ENCODE measurements around the gene GPRIN3.

GRCh38 chr4:89347363-89348025, 39.9 kb upstream of the GPRIN3 start:
- TF ChIP-seq, protein P1, sequence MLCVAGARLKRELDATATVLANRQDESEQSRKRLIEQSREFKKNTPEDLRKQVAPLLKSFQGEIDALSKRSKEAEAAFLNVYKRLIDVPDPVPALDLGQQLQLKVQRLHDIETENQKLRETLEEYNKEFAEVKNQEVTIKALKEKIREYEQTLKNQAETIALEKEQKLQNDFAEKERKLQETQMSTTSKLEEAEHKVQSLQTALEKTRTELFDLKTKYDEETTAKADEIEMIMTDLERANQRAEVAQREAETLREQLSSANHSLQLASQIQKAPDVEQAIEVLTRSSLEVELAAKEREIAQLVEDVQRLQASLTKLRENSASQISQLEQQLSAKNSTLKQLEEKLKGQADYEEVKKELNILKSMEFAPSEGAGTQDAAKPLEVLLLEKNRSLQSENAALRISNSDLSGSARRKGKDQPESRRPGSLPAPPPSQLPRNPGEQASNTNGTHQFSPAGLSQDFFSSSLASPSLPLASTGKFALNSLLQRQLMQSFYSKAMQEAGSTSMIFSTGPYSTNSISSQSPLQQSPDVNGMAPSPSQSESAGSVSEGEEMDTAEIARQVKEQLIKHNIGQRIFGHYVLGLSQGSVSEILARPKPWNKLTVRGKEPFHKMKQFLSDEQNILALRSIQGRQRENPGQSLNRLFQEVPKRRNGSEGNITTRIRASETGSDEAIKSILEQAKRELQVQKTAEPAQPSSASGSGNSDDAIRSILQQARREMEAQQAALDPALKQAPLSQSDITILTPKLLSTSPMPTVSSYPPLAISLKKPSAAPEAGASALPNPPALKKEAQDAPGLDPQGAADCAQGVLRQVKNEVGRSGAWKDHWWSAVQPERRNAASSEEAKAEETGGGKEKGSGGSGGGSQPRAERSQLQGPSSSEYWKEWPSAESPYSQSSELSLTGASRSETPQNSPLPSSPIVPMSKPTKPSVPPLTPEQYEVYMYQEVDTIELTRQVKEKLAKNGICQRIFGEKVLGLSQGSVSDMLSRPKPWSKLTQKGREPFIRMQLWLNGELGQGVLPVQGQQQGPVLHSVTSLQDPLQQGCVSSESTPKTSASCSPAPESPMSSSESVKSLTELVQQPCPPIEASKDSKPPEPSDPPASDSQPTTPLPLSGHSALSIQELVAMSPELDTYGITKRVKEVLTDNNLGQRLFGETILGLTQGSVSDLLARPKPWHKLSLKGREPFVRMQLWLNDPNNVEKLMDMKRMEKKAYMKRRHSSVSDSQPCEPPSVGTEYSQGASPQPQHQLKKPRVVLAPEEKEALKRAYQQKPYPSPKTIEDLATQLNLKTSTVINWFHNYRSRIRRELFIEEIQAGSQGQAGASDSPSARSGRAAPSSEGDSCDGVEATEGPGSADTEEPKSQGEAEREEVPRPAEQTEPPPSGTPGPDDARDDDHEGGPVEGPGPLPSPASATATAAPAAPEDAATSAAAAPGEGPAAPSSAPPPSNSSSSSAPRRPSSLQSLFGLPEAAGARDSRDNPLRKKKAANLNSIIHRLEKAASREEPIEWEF (IDR thresholded peaks at IDR 0.05; ENCODE audit: insufficient replicate concordance, low read depth, low read length) = no peak
- TF ChIP-seq, protein P2, sequence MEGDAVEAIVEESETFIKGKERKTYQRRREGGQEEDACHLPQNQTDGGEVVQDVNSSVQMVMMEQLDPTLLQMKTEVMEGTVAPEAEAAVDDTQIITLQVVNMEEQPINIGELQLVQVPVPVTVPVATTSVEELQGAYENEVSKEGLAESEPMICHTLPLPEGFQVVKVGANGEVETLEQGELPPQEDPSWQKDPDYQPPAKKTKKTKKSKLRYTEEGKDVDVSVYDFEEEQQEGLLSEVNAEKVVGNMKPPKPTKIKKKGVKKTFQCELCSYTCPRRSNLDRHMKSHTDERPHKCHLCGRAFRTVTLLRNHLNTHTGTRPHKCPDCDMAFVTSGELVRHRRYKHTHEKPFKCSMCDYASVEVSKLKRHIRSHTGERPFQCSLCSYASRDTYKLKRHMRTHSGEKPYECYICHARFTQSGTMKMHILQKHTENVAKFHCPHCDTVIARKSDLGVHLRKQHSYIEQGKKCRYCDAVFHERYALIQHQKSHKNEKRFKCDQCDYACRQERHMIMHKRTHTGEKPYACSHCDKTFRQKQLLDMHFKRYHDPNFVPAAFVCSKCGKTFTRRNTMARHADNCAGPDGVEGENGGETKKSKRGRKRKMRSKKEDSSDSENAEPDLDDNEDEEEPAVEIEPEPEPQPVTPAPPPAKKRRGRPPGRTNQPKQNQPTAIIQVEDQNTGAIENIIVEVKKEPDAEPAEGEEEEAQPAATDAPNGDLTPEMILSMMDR (IDR thresholded peaks at IDR 0.05 in 2 of 3, conservative IDR thresholded peaks at IDR 0.05 in 1 of 3; ENCODE audit: control insufficient read depth in 2 of 3, extremely low read depth in 1 of 3, insufficient read depth in 1 of 3, low read depth in 3 of 3, low read length in 3 of 3) = no peak
